Neuron (in vitro differentiated cells): Measurements from ENCODE around the gene SEC24B.
A peak's percentile ranks its signal among the peaks of the same experiment; 100 is the strongest.

ENCODE experiments used
- H2AFZ ChIP-seq: one replicate; pipeline ENCODE4 v1.6.1; 2013; ENCODE audit warnings: low read depth, mild to moderate bottlenecking, inconsistent platforms, low read length, moderate library complexity
- H3K27me3 ChIP-seq: one replicate; pipeline ENCODE4 v1.6.1; 2013; ENCODE audit warnings: low read length; ENCODE audit not compliant: insufficient read depth
- H3K36me3 ChIP-seq: one replicate; pipeline ENCODE4 v1.6.1; 2013; ENCODE audit warnings: low read length; ENCODE audit not compliant: insufficient read depth
- H3K4me1 ChIP-seq: one replicate; pipeline ENCODE4 v1.6.1; 2013; ENCODE audit warnings: low read length; ENCODE audit not compliant: insufficient read depth
- H3K4me3 ChIP-seq: 2 replicates; pipeline ENCODE4 v1.5.1; 2013; ENCODE audit warnings: mild to moderate bottlenecking, low read length, moderate library complexity
- H3K9me3 ChIP-seq: one replicate; pipeline ENCODE4 v1.6.1; 2013; ENCODE audit warnings: low read length

The SEC24B gene

GRCh38 chr4:109433205-109434006, at the start of gene SEC24B:
Gene SEC24B, plus strand, starts transcription at chr4:109433815. Its CDS starts 55 bp downstream, at chr4:109433870.
- Histone ChIP-seq H3K4me1 (peaks cover 30% of the 10 kb centered on the region), H3K4me3 (peak within 1 kb of the TSS; percentile 100), H3K27me3 (no peaks in the 10 kb centered on the region), H3K36me3 (peaks cover 7% of the 10 kb centered on the region), H2AFZ (peak within 1 kb of the TSS; percentile 94), H3K9me3 (no peaks in the 10 kb centered on the region)

- Histone ChIP-seq H3K4me3 (no peak overlapping the region), H3K27me3 (no peaks in the 10 kb centered on the region), H2AFZ (no peak overlapping the region), H3K9me3 (no peaks in the 10 kb centered on the region), H3K4me1 (no peaks in the 10 kb centered on the region), H3K36me3 (no peaks in the 10 kb centered on the region)
These were observed 49.8 kb upstream of the SEC24B start for GRCh38 chr4:109383823-109384222.

- no peaks in the 10 kb centered on the region for H3K4me1 ChIP-seq
- H3K4me3 ChIP-seq = no peak overlapping the region
- H3K36me3 ChIP-seq = no peaks in the 10 kb centered on the region
- no peak overlapping the region for H2AFZ ChIP-seq
- no peaks in the 10 kb centered on the region for H3K9me3 ChIP-seq
- H3K27me3 ChIP-seq = no peaks in the 10 kb centered on the region
These were observed 48.4 kb upstream of the SEC24B start for GRCh38 chr4:109385260-109385659.

GRCh38 chr4:109389369-109390114, 44.1 kb upstream of the SEC24B start:
- H3K4me3 ChIP-seq = no peak overlapping the region
- no peaks in the 10 kb centered on the region for H3K4me1 ChIP-seq
- no peaks in the 10 kb centered on the region for H3K36me3 ChIP-seq

GRCh38 chr4:109390115-109390768, 43.4 kb upstream of the SEC24B start:
- no peaks in the 10 kb centered on the region for H3K9me3 ChIP-seq
- H3K4me3 ChIP-seq = no peak overlapping the region
- H3K36me3 ChIP-seq = no peaks in the 10 kb centered on the region
- no peaks in the 10 kb centered on the region for H3K4me1 ChIP-seq
- no peaks in the 10 kb centered on the region for H3K27me3 ChIP-seq
- no peak overlapping the region for H2AFZ ChIP-seq

More at GRCh38 chr4:109389369-109390114, 44.1 kb upstream of the SEC24B start:
- Histone ChIP-seq H2AFZ (no peak overlapping the region), H3K9me3 (no peaks in the 10 kb centered on the region), H3K27me3 (no peaks in the 10 kb centered on the region)

- no peak overlapping the region for H3K4me3 ChIP-seq
- H3K27me3 ChIP-seq = no peaks in the 10 kb centered on the region
These were observed 37.9 kb upstream of the SEC24B start for GRCh38 chr4:109395694-109396093.

GRCh38 chr4:109398928-109399327, 34.7 kb upstream of the SEC24B start:
- Histone ChIP-seq H3K27me3 (no peaks in the 10 kb centered on the region), H3K36me3 (no peaks in the 10 kb centered on the region), H3K9me3 (no peaks in the 10 kb centered on the region), H3K4me1 (no peaks in the 10 kb centered on the region), H3K4me3 (no peak overlapping the region), H2AFZ (no peak overlapping the region)

More at GRCh38 chr4:109395694-109396093, 37.9 kb upstream of the SEC24B start:
- Histone ChIP-seq H2AFZ (no peak overlapping the region), H3K36me3 (no peaks in the 10 kb centered on the region), H3K4me1 (no peaks in the 10 kb centered on the region), H3K9me3 (no peaks in the 10 kb centered on the region)

- peaks cover 6% of the 10 kb centered on the region for H3K4me1 ChIP-seq
- no peaks in the 10 kb centered on the region for H3K36me3 ChIP-seq
- H3K9me3 ChIP-seq = no peaks in the 10 kb centered on the region
- no peak overlapping the region for H3K4me3 ChIP-seq
- no peaks in the 10 kb centered on the region for H3K27me3 ChIP-seq
- H2AFZ ChIP-seq = no peak overlapping the region
These were observed 27.2 kb upstream of the SEC24B start for GRCh38 chr4:109406337-109406931.

- Histone ChIP-seq H2AFZ (no peak overlapping the region), H3K27me3 (no peaks in the 10 kb centered on the region), H3K4me3 (no peak overlapping the region), H3K36me3 (no peaks in the 10 kb centered on the region), H3K4me1 (peaks cover 6% of the 10 kb centered on the region), H3K9me3 (no peaks in the 10 kb centered on the region)
These were observed 26.4 kb upstream of the SEC24B start for GRCh38 chr4:109407027-109407737.

GRCh38 chr4:109408711-109409110, 24.9 kb upstream of the SEC24B start:
- Histone ChIP-seq H3K36me3 (no peaks in the 10 kb centered on the region), H3K27me3 (no peaks in the 10 kb centered on the region), H2AFZ (no peak overlapping the region), H3K4me1 (peaks cover 6% of the 10 kb centered on the region), H3K4me3 (no peak overlapping the region), H3K9me3 (no peaks in the 10 kb centered on the region)

GRCh38 chr4:109410226-109410625, 23.4 kb upstream of the SEC24B start:
- no peak overlapping the region for H3K4me3 ChIP-seq

GRCh38 chr4:109410776-109411175, 22.8 kb upstream of the SEC24B start:
- Histone ChIP-seq H3K27me3 (no peaks in the 10 kb centered on the region), H3K9me3 (no peaks in the 10 kb centered on the region), H3K4me3 (no peak overlapping the region), H3K4me1 (peaks cover 6% of the 10 kb centered on the region), H3K36me3 (no peaks in the 10 kb centered on the region), H2AFZ (no peak overlapping the region)

More at GRCh38 chr4:109410226-109410625, 23.4 kb upstream of the SEC24B start:
- Histone ChIP-seq H3K36me3 (no peaks in the 10 kb centered on the region), H3K4me1 (peaks cover 6% of the 10 kb centered on the region), H3K9me3 (no peaks in the 10 kb centered on the region), H2AFZ (no peak overlapping the region), H3K27me3 (no peaks in the 10 kb centered on the region)
